Measurements from ENCODE around the gene DIDO1. TPM values are rescaled to one million over a fixed set of nuclear protein-coding genes. Genes with fewer than 3 reads are reported as not detected.

The DIDO1 gene
- total RNA-seq, 2 donors from 2014 or later: 68.5 to 75.9 TPM

DNA sequence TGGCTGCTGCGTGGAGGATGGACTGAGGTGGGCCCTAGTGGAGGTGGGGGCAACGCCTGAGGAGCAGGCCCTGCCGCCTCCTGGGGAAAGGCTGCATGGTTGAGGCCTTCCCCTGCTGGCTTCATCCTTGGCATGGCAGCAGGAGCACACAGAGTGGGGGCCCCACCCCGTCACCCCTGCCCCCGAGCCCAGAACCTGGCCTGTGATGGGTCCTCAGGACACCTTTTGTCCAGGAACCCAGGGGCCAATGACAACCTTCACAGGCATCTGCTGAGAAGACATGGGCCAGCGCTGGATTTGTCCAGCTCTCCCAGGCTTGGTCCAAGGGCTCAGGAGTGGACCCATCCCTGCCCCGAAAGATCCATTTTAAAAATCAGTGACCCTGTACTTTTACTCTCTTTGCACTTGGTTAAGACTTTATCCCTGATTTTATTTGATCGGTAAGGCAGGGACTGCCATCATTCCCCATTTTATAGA lies 25.6 kb upstream of the DIDO1 start:
- TF ChIP-seq POLR2AphosphoS5 (IDR thresholded peaks at IDR 0.05): no peak
- Histone ChIP-seq H3K9me3 (no peaks in the 10 kb centered on the region), H3K27ac (no peak overlapping the region), H3K27me3 (replicated peaks; ENCODE audit: insufficient read depth) (no peaks in the 10 kb centered on the region), H3K36me3 (no peaks in the 10 kb centered on the region), H3K4me1 (replicated peaks) (peaks cover 9% of the 10 kb centered on the region), H3K4me3 (no peak overlapping the region)
- no peak for DNase-seq (ENCODE audit: low spot score)
- intact Hi-C loops (cut with DNase I): no loop called here
- WGBS: 86% methylated on average over 7 of the region's 8 CpGs

DNA sequence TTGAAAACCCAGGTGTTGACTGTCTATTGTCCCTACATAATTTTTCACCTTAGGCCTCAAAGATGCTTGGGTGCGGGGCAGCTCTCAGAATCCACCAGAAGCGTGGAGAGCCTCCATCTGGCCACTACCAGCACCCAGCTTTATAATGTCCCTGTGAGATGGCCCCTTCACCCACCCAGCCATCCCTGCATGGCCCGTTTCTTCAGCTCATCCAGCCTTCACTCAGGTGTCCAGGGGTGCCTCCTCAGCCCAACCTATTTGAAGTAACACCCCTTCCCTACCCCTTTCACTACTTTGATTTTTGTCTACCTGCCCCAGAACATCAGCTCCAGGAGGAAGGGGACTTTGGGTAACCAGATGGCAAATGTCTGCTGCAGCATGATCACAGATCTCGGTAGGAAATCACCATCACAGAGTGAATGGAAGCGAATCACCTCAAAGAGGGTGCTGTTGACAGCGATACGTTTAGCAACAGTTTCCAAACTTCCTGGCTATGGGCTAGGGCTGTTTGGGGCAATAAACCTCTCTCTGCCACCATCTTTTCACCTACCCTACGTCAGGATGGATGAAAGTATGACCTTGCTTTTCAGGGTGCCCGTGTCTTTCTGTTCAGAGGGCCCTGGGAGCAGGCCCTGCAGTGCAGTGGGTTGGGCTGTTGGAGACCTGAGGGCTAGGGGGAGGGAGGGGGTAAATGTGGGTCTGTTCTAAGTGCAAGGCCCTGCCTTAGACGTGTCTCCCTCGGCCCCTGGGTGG lies 25.0 kb upstream of the DIDO1 start:
- no peak for DNase-seq (ENCODE audit: low spot score)
- WGBS: 88% methylated on average over 11 of the region's 11 CpGs
- H3K4me3 ChIP-seq: no peak overlapping the region
- no peaks in the 10 kb centered on the region for H3K9me3 ChIP-seq
- intact Hi-C loops (cut with DNase I): no loop called here
- no peaks in the 10 kb centered on the region for H3K27me3 ChIP-seq (replicated peaks; ENCODE audit: insufficient read depth)
- TF ChIP-seq POLR2A (IDR thresholded peaks at IDR 0.05) (no peak), POLR2AphosphoS5 (IDR thresholded peaks at IDR 0.05) (no peak)
- TF ChIP-seq, protein P1, sequence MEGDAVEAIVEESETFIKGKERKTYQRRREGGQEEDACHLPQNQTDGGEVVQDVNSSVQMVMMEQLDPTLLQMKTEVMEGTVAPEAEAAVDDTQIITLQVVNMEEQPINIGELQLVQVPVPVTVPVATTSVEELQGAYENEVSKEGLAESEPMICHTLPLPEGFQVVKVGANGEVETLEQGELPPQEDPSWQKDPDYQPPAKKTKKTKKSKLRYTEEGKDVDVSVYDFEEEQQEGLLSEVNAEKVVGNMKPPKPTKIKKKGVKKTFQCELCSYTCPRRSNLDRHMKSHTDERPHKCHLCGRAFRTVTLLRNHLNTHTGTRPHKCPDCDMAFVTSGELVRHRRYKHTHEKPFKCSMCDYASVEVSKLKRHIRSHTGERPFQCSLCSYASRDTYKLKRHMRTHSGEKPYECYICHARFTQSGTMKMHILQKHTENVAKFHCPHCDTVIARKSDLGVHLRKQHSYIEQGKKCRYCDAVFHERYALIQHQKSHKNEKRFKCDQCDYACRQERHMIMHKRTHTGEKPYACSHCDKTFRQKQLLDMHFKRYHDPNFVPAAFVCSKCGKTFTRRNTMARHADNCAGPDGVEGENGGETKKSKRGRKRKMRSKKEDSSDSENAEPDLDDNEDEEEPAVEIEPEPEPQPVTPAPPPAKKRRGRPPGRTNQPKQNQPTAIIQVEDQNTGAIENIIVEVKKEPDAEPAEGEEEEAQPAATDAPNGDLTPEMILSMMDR (IDR thresholded peaks at IDR 0.05): no peak
- no peak overlapping the region for H3K27ac ChIP-seq
- H3K36me3 ChIP-seq: no peaks in the 10 kb centered on the region
- H3K4me1 ChIP-seq (replicated peaks): peaks cover 9% of the 10 kb centered on the region

DNA sequence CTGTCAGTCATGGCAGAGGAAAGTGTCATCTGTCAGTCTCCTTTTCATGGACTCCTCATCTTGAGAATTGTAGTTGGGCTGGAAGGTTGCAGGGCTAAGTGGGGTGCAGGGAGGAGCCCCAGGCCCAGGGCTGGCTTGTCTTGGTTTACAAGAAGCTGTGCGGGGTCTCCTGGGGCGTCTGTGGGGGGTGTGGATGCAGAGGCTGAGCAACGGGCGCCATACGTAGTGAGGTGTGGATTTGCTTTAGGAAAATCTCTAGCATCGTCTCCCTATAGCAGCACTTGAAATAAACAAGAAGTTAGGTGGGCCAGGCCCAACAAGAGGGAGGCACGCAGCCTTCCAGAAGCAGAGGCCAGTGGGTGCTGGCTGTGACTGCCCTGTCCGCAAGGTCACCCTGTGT lies 24.4 kb upstream of the DIDO1 start:
- H3K27me3 ChIP-seq (replicated peaks; ENCODE audit: insufficient read depth): no peaks in the 10 kb centered on the region
- H3K9me3 ChIP-seq: no peaks in the 10 kb centered on the region
- intact Hi-C loops (cut with DNase I): no loop called here
- peaks cover 9% of the 10 kb centered on the region for H3K4me1 ChIP-seq (replicated peaks)
- H3K4me3 ChIP-seq: no peak overlapping the region
- 88% methylated on average over 8 of the region's 8 CpGs for whole genome bisulfite sequencing
- peaks cover 0 to 5% of the 10 kb centered on the region in 2 donors for H3K36me3 ChIP-seq
- H3K27ac ChIP-seq: no peak overlapping the region
- no peak for TF ChIP-seq POLR2A (IDR thresholded peaks at IDR 0.05)
- TF ChIP-seq, protein P1 (IDR thresholded peaks at IDR 0.05): no peak
- no peak for TF ChIP-seq POLR2AphosphoS5 (IDR thresholded peaks at IDR 0.05)
- no peak for DNase-seq (ENCODE audit: low spot score)

DNA sequence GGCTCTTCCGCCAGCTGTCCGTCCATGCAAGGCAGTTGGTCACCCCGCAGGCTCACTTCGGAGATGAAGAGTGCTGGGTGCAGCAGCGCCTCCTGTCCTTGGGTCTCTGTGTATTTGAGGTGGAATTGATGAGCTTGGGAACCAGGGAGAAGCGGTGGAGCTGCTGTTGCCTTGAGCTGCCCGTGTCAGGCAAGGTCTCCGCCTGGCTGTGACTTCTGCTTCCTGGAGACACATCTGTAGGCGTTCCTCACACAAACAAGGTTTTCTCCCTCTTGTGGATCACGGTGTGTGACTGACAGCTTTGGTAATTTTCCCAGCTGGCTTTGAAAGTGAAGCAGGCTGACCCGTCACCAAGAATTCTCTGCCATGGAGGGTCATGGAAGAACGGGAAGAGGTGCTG lies 23.7 kb upstream of the DIDO1 start:
- H3K4me1 ChIP-seq (replicated peaks): peaks cover 9% of the 10 kb centered on the region
- H3K36me3 ChIP-seq: peaks cover 0 to 7% of the 10 kb centered on the region in 2 donors
- no peak overlapping the region for H3K27ac ChIP-seq
- intact Hi-C loops (cut with DNase I): no loop called here
- H3K27me3 ChIP-seq (replicated peaks; ENCODE audit: insufficient read depth): no peaks in the 10 kb centered on the region
- no peak overlapping the region for H3K4me3 ChIP-seq
- DNase-seq (ENCODE audit: low spot score): no peak
- 89% methylated on average over 12 of the region's 12 CpGs for WGBS
- no peaks in the 10 kb centered on the region for H3K9me3 ChIP-seq
- no peak for TF ChIP-seq POLR2AphosphoS5 (IDR thresholded peaks at IDR 0.05)
- TF ChIP-seq POLR2A (IDR thresholded peaks at IDR 0.05): no peak
- TF ChIP-seq, protein P1 (IDR thresholded peaks at IDR 0.05): no peak

DNA sequence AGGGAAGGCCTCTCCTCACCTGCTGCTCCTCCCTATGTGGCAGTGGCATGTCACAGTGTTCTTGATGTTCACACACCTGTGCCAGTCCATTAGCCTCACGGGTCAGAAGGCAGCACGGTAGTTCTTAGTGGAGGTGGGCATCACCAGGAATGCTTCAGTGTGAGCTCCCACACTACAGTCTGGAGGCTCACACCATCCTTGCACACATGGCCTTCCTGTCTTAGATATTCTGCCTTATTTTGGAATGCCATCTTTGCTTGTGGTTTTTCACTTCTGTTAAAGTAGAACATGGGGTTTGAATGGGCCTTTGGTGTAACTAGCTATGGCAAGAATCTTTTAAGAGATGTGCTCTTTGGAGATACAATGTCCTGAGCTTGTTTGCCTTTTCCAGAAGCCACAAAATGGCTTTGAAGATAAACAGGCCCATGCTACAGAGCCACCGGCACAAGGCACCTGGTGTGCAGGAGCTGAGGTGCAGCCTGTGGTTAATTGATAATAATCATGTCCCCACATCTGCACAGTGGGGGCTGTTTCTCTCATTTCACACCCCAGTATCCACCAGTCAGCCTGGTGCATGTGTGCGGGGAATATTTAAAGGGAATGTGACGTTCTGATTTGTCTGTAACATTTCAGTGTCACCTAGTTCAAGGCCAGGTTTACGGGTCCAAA lies 23.0 kb upstream of the DIDO1 start:
- Histone ChIP-seq H3K4me1 (replicated peaks) (peaks cover 9% of the 10 kb centered on the region), H3K27ac (no peak overlapping the region), H3K36me3 (peaks cover 0 to 7% of the 10 kb centered on the region in 2 donors), H3K27me3 (replicated peaks; ENCODE audit: insufficient read depth) (no peaks in the 10 kb centered on the region), H3K9me3 (no peaks in the 10 kb centered on the region), H3K4me3 (no peak overlapping the region)
- TF ChIP-seq POLR2AphosphoS5 (IDR thresholded peaks at IDR 0.05) (no peak), POLR2A (IDR thresholded peaks at IDR 0.05) (no peak)
- TF ChIP-seq, protein P1 (IDR thresholded peaks at IDR 0.05): no peak
- intact Hi-C loops (cut with DNase I): no loop called here
- no peak for DNase-seq (ENCODE audit: low spot score)
- 93% methylated on average over 6 of the region's 6 CpGs for WGBS
